ENCODE results near the gene LRRC9.
"Not testable (repeated sequence)": the region's sequence is repeated elsewhere in the genome, so short reads cannot be mapped to it uniquely, and the experiment has no call there.

The LRRC9 gene

GRCh38 chr14:59919570-59920377 lies at the start of gene LRRC9:
Gene LRRC9 (plus strand): TSS chr14:59920144.
- DNase-seq: peak in 1 of 4 experiments; percentile 22

DNA sequence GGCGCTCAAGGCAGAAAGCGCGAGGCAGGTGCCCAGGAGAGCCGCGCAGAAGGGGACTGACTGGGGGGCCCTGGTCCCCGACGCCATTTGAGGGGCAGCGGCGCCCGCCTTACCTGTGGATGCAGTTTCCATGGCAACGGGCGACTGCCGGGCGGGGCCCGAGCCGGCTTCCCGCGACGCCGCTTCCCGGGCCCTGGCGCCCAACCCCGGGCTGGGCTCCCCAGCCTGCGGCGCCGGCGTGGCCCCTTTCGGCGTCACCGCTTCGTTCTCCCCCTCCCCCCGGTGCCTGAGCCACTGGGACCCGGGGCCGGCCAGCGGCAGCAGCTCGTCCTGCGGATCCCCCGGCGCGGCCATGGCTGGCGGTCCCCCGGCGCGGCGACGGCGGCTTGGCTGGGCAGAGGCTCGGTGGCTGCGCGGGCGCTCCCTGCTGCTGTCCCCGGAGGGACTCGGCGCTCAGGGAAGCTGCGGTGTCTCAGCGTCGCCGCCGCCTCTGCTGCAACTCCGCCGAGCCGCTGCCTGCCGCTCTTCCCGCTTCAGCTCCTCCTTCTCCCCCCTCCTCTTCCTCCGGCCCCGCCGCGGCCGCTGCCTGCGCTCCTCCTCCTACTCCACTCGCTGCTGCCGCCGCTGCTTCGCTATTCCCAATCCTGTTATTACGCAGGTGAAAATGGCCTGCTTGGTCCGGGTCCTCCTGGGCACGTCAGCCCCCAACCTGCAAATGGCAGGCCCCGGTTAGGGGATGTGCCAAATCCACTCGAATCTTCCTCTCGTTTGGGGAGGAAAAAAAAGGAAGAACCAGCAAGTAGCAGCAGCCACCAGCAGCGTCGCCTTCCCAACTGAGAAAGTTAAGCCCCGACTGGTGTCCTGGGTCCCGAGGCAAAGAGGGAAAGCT lies 49.4 kb upstream of the LRRC9 start, which contains the start of gene RTN1:
Gene RTN1, minus strand, starts transcription at position 500 of the 889 bp plus-strand sequence. Its CDS starts 146 bp downstream, at position 354.
- no peak for DNase-seq

GRCh38 chr14:59871166-59871495 lies 48.8 kb upstream of the LRRC9 start:
- DNase-seq: no peak

GRCh38 chr14:59882957-59883356 lies 37.0 kb upstream of the LRRC9 start:
- DNase-seq: no peak

GRCh38 chr14:59890676-59891075 lies 29.3 kb upstream of the LRRC9 start:
- DNase-seq: no peak

DNA sequence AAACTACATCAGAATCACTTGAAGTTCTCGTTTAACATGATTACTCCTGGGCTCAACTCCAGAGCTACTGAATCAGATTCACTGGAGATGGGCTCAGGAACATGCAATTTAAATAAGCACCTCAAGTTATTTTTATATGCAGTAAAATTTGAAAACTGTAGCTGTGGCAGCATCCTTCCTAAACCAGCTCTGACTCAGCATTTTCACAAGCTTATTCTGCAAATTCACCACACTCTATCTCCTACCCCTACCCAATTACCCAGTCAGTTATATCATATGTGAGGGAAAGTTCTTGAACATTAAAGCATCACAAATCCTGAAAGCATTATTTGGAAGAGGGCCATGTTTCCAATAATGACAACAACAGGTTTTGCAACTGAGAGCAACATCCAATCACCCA lies 24.2 kb upstream of the LRRC9 start:
- DNase-seq: no peak

- no peak for DNase-seq
These were observed 22.1 kb upstream of the LRRC9 start for GRCh38 chr14:59897757-59898383.

DNA sequence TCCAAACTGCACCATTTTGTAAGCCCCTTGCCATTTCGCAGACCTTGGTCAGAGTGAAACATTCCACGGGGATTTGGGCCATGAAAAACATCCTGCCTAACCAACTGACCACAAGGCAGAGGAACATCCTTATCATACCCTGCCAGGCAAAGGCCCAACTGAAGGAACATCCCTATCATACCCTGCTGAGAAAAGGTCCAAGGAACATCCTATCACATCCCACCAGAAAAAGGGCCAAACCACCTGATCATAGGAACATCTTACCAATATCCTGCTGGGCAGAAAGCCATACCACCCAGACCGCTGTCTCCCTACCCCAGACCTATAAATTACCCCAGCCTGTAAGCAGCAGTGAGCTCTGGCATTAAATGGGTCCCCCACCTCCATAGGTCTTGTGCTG lies 19.4 kb upstream of the LRRC9 start:
- DNase-seq: no peak

- no peak for DNase-seq
These were observed 15.8 kb upstream of the LRRC9 start for GRCh38 chr14:59904184-59904583.

GRCh38 chr14:59905188-59905587 lies 14.8 kb upstream of the LRRC9 start:
- DNase-seq: no peak

- DNase-seq: no peak
These were observed 7.5 kb upstream of the LRRC9 start for GRCh38 chr14:59912443-59912842.

- no peak for DNase-seq
These were observed 6.8 kb upstream of the LRRC9 start for GRCh38 chr14:59913187-59913586.

DNA sequence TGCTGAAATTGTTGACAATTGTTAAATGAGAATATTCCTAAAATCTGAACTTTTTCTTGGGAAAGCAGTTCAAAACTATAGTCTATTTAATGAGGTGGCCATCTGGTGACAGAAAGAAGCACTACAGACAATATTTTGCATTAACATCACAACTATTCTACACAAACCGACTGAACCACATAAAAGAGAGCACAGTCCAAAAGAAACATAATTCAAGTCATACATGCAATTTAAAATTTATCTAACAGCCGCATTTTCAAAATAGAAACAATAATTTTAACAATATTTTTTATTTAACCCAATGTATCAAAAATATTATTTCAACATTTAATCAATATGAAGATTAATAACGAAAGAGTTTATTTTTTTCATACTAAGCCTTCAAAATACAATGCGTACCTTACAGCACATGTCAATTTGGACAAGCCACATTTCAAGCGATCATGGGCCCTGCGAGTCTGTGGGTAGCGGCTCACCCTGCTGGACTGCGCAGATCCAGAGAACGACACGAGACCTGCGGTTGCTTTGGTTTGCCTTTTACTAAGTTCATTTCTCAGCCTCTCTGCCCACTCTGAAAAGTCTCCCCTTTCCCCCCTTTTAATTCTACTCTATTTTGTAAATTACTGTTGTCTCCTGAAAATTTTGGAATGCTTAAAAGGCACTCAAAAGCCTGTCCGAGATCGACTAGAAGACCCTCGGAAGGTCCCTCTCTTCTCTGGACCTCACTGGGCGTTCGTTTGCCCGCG lies 947 bp upstream of the LRRC9 start:
- no peak for DNase-seq

DNA sequence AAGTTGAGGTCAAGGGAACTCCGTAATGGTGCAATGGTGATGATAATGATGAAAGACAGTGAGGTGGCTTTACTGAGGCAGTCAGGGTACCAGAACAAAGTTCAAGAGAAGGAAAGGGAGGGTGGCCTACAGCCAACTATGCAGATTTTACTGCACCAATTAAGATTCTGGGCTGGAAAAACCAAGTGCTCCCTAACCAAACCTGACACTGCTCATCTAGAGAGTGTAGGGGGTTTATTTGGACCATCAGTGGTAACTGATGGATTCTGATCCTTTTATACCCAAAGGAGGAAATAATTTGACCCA lies 387 bp downstream of the LRRC9 start:
- no peak for DNase-seq

DNA sequence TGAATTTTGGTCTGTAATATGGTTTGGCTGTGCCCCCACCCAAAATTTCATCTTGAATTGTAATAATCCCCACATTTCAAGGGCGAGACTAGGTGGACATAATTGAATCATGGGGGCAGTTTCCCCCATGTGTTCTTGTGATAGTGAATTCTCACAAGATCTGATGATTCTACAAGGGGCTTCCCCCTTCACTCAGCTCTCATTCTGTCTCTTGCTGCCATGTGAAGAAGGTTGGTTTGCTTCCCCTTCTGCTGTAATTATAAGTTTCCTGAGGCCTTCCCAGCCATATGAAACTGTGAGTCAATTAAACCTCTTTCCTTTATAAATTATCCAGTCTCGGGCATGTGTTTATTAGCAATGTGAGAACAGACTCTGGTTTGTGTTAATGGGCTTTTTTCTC lies 5.9 kb downstream of the LRRC9 start:
- no peak for DNase-seq

GRCh38 chr14:59926534-59926933 lies 6.6 kb downstream of the LRRC9 start:
- no peak for DNase-seq

DNA sequence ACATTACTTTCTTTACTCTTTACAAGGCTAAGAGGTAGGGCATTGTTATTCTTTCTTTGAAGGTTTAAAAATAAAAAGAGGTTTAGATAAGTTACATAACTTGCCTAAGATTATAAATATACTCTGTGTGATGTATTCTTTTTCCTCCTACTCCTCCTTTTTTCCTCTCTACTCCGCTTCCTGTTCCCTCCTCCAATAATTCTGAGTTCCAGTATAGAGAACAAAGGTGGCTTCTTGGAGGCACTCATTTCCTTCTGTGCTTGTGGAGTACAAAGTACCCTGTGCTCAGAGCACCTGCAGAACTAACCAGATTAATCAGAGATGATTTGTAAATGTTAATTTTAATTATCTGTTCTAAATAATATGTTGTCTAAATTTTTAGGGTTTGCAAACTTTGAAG lies 11.3 kb downstream of the LRRC9 start:
- no peak for DNase-seq

GRCh38 chr14:59936145-59936544 lies 16.2 kb downstream of the LRRC9 start:
- DNase-seq: no peak

GRCh38 chr14:59939828-59940227 lies 19.9 kb downstream of the LRRC9 start:
- no peak for DNase-seq

DNA sequence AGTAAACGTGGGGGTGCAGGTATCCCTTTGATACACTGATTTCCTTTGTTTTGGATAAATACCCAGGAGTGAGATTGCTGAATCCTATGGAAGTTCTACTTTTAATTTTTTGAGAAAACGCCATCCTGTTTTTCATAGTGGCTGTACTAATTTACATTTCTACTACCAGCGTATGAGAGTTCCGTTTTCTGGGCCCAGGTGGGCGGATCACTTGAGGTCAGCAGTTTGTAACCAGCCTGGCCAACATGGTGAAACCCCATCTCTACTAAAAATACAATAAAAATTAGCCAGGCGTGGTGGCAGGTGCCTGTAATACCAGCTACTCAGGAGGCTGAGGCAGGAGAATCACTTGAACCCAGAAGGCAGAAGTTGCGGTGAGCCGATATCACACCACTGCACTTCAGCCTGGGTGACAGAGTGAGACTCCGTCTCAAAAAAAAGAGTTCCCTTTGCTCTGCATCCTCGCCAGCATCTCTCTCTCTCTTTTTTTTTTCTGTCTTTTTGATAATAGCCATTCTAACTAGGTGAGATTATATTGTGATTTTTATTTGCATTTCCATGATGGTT lies 22.4 kb downstream of the LRRC9 start:
- not testable (repeated sequence) for DNase-seq

DNA sequence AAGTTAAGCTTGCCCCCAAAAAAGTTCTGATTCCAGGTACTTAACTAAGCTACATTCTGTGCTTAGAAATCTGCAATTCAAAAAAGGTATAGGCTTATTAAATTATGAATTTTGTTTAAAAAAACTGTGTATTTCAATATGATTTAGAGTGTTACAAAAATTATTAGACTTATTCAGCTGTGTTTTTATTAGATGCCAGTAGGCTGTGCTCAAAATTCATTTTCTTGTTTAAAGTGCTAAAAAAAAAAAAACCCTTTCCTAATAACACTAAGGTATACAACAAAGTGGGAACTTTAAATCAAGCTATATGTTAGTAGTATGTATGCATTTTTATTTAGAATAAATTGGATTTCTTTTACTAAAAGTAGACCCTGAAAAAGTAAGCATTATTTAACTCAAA lies 25.0 kb downstream of the LRRC9 start:
- DNase-seq: no peak

DNA sequence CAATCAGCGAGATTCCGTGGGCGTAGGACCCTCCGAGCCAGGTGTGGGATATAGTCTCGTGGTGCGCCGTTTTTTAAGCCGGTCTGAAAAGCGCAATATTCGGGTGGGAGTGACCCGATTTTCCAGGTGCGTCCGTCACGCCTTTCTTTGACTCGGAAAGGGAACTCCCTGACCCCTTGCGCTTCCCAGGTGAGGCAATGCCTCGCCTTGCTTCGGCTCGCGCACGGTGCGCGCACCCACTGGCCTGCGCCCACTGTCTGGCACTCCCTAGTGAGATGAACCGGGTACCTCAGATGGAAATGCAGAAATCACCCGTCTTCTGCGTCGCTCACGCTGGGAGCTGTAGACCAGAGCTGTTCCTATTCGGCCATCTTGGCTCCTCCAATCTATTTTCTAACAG lies 32.2 kb downstream of the LRRC9 start:
- DNase-seq: not testable (repeated sequence)

DNA sequence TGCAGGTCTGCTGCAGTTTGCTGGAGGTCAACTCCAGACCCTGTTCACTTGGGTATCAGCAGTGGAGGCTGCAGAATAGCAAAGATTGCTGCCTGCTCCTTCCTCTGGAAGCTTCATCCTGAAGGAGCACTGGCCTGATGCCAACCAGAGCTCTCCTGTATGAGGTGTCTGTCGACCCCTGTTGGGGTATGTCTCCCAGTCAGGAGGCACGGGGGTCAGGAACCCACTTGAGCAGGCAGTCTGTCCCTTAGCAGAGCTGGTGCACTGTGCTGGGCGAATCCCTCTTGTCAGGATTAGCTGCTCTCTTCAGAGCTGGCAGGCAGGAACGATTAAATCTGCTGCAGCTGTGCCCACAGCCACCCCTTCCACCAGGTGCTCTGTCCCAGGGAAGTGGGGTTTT lies 37.9 kb downstream of the LRRC9 start:
- not testable (repeated sequence) for DNase-seq
